Kidney tubule cell (primary cell): ENCODE results near the gene JPH3.
A peak's percentile ranks its signal among the peaks of the same experiment; 100 is the strongest.
"Not testable (repeated sequence)": the region's sequence is repeated elsewhere in the genome, so short reads cannot be mapped to it uniquely, and the experiment has no call there.

Experiments used
- DNase-seq: peaks from one replicate; pipeline ENCODE4 v3.0.0-alpha.2; 2018; ENCODE audit warnings: low spot score

Gene JPH3

DNA sequence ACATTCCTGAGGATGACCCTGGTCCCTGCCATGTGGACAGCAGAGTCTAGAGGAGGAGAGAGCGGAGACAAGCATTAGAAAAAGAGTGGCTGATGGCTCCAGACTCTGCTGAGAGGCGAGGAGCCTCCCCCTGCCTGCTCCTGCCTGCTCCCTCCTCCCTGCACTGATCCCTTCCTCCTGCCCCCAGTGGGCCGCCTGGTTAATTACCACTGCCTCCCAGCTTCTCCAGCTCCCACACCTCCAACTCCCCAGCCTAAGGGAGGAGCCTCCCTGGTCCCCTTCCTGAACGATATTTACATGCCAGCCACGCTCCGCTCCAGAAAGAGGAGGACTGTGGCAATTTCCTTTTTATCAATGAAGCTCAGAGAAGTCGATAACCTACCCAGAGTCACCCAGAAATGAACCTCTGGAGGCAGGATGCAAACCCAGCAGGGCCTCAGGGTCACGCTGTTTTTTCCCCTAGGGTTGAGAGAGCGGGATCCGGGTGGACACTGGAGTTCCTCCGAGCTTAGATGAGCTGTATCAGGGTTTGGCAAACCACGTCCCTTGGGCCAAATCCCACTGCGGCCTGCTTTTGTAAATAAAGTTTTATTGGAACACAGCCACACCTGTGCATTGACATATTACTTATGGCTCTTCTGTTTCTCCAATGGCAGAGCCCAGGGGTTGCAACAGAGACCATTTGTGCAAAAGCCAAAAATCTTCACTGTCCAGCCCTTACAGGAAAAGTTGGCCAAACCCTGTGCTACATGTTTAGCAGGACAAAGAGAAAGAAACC lies 27.1 kb upstream of the JPH3 start:
- DNase-seq: no peak

DNA sequence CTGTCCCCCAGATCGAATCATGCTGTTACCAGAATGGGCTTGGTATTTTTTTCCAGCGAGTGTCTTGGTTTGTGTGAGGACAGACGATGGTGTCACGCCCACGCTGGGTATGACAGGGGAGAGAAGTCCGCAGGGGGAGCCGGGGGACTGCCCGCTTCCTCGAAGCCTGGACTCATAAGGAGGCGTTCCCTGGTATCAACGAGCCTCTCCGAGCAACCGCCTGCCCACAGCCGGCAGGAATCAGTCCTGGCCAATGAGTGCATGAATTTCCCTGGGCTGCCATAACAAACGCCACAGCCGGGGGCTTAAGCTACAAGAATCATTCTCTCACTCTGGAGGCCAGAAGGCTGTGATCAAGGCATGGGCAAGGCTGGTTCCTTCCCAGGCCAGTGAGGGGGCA lies 26.1 kb upstream of the JPH3 start:
- no peak for DNase-seq

DNA sequence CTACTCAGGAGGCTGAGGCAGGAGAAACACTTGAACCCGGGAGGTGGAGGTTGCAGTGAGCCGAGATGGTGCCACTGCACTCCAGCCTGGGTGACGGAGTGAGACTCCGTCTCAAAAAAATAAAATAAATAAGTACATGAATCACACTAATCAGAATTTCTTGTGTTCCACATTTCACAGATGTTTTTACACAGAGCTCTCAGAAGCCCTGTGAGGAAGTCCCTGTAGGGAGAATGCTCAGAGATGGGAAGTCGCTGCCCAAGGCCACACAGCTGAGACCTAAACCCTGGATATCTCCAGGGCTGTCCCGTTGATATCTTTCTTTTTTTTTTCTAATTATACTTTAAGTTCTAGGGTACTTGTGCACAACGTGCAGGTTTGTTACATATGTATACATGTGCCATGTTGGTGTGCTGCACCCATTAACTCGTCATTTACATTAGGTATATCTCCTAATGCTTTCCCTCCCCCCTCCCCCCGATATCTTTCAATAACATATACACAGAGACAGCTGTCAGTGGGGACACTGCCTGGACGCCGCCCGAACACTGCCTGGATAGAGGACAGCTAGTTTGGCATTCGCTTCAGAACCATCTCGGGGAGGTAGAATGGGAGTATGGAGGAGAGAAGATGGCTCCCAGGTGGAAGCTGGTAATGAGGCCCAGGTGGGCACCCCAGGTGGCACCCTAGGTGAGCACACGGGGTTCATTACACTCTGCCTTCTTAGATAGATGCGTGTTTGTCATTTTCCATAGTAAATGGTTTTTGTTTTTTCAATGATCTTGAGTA lies 24.0 kb upstream of the JPH3 start:
- DNase-seq: not testable (repeated sequence)

GRCh38 chr16:87579691-87580090 lies 22.6 kb upstream of the JPH3 start:
- no peak for DNase-seq

GRCh38 chr16:87580855-87581261 lies 21.4 kb upstream of the JPH3 start:
- peak; percentile 83 for DNase-seq

- peak; percentile 97 for DNase-seq
These were observed 20.5 kb upstream of the JPH3 start for GRCh38 chr16:87581857-87582215.

GRCh38 chr16:87582216-87582965 lies 19.9 kb upstream of the JPH3 start:
- peak; percentile 23 for DNase-seq

GRCh38 chr16:87582966-87583325 lies 19.4 kb upstream of the JPH3 start:
- DNase-seq: no peak

DNA sequence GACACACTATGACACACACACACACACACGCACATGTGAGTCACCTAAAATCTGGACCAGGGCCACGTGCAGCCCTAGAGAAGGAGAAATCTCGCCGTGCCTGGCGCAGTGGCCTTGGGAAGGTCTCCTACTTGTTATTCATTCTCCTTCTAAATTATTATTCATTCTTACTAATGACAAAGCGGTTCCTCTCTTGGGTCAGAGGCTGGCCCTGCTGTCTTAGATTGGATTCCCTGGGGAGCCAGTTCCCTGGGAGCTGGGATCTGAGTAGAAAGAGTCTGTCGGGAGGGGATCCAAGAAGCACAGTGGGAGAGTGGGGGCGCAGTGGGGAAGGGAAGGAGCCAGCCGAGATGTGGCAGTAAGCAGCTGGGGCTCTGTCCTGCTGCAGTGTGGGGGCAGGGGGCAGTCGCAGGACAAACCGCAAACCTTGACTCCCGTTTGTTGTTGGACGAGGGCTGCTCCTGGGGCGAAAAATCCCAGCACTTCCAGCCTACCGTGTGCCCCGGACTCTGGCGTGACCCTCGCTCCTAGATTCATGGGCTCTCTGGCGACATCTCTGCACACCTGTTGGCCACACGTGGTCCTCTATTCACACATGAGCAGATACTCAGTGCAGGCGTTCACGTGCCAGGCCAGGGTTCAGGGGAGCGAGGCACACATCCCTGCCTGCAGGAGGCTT lies 18.7 kb upstream of the JPH3 start:
- DNase-seq: no peak

GRCh38 chr16:87584271-87584670 lies 18.0 kb upstream of the JPH3 start:
- DNase-seq: peak; percentile 50

DNA sequence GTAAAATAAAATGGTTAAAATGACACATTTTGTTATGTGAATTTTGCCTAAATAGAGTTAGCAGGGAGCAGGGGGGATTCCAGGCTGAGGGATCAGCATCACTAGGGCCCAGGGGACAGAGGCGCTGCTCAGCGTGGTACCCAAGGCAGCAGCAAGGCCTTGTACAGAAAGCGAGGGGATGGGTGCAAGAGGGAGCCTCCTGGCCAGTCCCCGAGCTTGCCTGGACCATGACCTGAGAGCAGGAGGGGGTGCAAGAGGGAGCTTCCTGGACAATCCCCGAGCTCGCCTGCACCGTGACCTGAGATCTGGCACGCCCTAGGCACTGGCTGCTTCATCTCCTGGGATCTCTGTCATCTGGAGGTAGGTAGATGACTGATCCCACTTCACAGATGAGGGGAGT lies 17.3 kb upstream of the JPH3 start:
- DNase-seq: no peak

GRCh38 chr16:87585442-87586200 lies 16.7 kb upstream of the JPH3 start:
- no peak for DNase-seq

- no peak for DNase-seq
These were observed 16.0 kb upstream of the JPH3 start for GRCh38 chr16:87586201-87586782.

DNA sequence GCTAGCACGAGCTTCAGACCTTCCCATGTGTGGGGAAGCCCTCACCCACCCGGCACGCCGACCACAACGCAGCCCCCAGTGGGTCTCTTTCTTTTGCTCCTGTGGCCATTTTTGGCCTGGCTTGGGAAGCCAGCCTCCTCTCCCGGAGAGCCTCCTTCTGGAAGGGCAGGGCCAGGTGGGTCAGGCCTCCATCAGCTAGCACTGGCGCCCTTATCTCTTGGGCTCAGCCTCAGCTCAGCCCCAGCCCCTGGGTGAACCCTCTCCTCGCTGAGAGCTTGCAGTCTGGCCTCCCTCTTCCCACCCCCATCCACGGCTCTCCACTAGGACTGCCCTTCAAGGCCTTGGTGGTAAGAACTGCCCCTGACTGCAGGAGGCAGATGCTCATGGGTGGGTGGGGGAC lies 14.7 kb upstream of the JPH3 start:
- no peak for DNase-seq

DNA sequence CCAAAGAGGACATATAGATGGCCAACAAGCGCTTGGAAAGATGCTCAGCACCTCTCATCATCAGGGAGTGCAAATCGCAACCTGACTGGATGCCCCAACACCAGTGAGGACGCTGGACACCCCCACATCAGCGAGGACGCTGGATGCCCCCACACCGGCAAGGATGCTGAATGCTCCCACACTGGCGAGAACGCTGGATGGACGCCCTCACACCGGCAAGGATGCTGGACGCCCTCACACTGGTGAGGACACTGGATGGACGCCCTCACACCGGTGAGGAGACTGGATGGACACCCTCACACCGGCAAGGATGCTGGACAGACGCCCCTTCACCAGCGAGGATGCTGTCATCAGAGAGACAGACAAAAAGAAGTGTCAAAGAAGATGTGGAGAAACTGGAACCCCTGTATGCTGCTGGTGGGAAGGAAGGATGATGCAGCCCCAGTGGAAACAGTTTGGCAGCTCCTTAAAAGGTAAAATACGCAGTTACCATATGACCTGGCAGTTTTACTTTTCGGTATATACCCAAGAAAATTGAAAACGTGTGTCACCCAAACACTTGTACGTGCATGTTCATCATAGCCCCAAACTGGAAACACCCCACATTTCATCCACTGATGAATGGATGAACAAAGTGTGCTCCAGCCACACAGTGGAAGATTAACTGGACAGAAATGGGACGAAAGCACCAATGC lies 10.1 kb upstream of the JPH3 start:
- DNase-seq: no peak

DNA sequence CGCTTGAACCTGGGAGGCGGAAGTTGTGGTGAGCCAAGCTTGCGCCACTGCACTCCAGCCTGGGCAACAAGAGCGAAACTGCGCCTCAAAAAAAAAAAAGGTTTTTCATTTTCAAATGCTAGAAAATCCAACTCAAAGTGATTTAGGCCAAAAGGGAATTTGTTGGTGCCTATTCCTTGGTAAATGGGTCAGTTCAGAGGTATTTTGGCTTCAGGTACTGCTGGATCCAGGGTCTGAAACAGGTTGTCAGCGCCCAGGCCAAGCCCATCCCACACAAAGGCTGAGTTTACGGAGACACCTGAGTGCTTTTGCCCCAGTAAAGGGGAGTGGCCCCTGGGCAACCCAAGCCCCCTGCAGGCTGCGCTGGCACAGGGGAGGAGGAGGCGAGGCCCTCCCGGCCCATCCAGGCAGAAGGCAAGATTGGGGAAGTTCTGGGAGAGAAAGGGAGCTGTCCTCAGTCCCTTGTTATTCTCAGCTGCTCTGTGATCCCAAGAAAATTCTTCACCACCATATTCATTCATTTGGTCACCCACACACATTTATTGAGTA lies 8.5 kb upstream of the JPH3 start:
- no peak for DNase-seq

DNA sequence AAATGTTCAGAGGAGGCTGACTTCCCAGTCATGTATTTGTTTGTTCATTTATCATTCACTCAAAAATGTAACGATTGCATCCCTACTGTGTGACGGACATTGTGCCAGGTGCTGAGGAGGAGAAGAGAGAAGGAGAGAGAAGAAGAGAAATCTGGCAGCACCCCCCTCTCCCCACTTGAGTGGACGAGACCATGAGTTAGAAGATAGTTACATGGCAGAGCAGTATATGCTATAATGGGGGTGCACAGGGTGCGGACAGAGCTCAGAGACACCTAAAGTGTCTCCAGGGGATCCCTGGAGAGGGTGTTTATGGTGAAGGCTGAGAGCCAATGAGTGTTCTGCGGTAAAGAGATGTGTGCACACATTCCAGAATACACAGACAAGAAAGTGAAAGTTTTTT lies 6.6 kb upstream of the JPH3 start:
- no peak for DNase-seq

GRCh38 chr16:87597324-87597830 lies 4.9 kb upstream of the JPH3 start:
- DNase-seq: no peak

GRCh38 chr16:87598431-87598830 lies 3.9 kb upstream of the JPH3 start:
- no peak for DNase-seq

DNA sequence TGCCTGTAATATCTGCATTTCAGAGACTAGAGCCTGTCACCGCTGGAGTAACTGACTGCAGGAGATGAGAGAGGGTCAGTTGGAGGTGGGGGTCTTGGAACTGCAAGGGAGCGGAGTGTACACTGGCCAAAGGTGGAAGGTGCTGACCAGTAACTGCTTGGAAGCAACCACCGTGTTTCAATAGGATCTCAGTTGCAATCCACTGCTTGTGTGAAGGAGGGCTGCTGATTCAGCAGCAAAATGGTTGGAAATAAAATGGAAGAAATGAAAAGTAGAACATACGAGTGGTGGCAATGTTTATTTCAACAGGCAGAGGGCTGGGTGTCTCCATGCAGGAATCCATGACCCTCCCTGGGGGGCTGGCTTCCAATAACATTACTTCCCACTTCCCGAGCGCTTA lies 2.1 kb upstream of the JPH3 start:
- DNase-seq: no peak
